Loucy (cell line): ENCODE measurements around the gene SLC25A13.

Experiments
- CTCF ChIP-seq: fragments of 200-600 bp; sonication (generic); conservative IDR thresholded peaks from 2 replicates; pipeline ENCODE4 v1.5.1; 2014; ENCODE audit warnings: mild to moderate bottlenecking, antibody characterized with exemption, low read length
- EZH2phosphoT487 ChIP-seq: fragments of 200-600 bp; IDR thresholded peaks from 2 replicates; pipeline ENCODE4 v1.6.1; 2018; ENCODE audit warnings: antibody characterized with exemption, mild to moderate bottlenecking, moderate library complexity, borderline replicate concordance

DNA sequence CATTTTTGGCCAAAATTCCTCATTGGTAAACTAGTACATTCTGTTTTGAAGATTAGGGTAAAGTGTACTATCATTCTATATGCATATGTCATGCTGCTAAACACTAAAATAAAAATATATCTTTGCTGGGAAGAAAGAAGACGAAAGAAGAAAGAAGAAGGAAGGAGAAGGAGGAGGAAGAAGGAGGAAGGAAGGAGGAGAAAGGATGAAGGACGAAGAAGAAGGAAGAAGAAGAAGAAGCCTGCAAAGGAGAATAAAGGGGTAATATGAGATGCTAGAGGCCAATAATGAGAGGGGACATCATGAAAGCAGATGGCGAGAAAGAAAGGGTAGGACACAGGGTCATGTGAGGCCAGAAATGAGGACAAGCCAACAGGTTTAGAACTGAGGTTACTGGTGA lies 8.0 kb downstream of the SLC25A13 start:
- no peak for TF ChIP-seq CTCF
- no peak for TF ChIP-seq EZH2phosphoT487
